Small intestine (tissue), 7 donors: Measurements from ENCODE around the gene EPHA2. TPM values are rescaled to one million over a fixed set of nuclear protein-coding genes. Genes with fewer than 3 reads are reported as not detected.

Experiments
- DNase-seq, 2 donors: peaks; one replicate each; pipeline versions ENCODE4 v3.0.0 to v3.0.0-alpha.2; 2013
- FAIRE-seq: peaks from 2 replicates; lab custom pipeline; 2012; peaks lifted over from hg19 to GRCh38; lab: Jason Lieb, UNC
- H3K27ac ChIP-seq, 3 donors: one replicate each; pipeline ENCODE4 v1.5.1; 2013; ENCODE audit warnings: low read length in 2 of 3, mild to moderate bottlenecking in 2 of 3, control low read depth in 1 of 3, inconsistent platforms in 1 of 3, low read depth in 1 of 3, moderate library complexity in 1 of 3
- H3K27me3 ChIP-seq, 3 donors: one replicate each; pipeline ENCODE4 v1.6.1; 2013; ENCODE audit warnings: low read length in 3 of 3, inconsistent platforms in 1 of 3; ENCODE audit not compliant: control insufficient read depth in 3 of 3, insufficient read depth in 3 of 3
- H3K36me3 ChIP-seq, 3 donors: one replicate each; pipeline ENCODE4 v1.6.1; 2013; ENCODE audit warnings: low read length in 3 of 3, inconsistent platforms in 1 of 3, low read depth in 1 of 3, mild to moderate bottlenecking in 1 of 3, moderate library complexity in 1 of 3; ENCODE audit not compliant: control insufficient read depth in 3 of 3, insufficient read depth in 2 of 3
- H3K4me1 ChIP-seq, 3 donors: one replicate each; pipeline ENCODE4 v1.6.1; 2013; ENCODE audit warnings: low read length in 2 of 3, inconsistent platforms in 1 of 3, low read depth in 1 of 3, mild to moderate bottlenecking in 1 of 3, moderate library complexity in 1 of 3; ENCODE audit not compliant: control insufficient read depth in 3 of 3, insufficient read depth in 2 of 3
- H3K4me3 ChIP-seq, 3 donors: one replicate each; pipeline ENCODE4 v1.5.1; 2013; ENCODE audit warnings: low read length in 3 of 3, control low read depth in 1 of 3, inconsistent platforms in 1 of 3, low read depth in 1 of 3, mild to moderate bottlenecking in 1 of 3, moderate library complexity in 1 of 3
- H3K9me3 ChIP-seq, 2 donors: one replicate each; pipeline ENCODE4 v1.6.1; 2013; ENCODE audit warnings: low read depth in 1 of 2, low read length in 1 of 2; ENCODE audit not compliant: control insufficient read depth in 2 of 2, insufficient read depth in 1 of 2
- WGBS, 3 donors: extraction: QIAGEN DNeasy Blood & Tissue Kit; methylation state at CpG; one replicate each; pipeline ENCODE4 v1.1.7; 2013; 5-methylcytosine and 5-hydroxymethylcytosine counted together
- polyA plus RNA-seq, 4 donors: library from polyadenylated mRNA; stranded (reverse) in 3 of 4; unstranded in 1 of 4; fragments of 200-250 nt in 3 of 4; fragments of 120-200 nt in 1 of 4; gene quantifications; one replicate each; pipeline versions ENCODE4 v1.2.1 to v1.2.3, GENCODE V29; 2013
- donor health status: healthy with polysubstance abuse.
- donor health status: control.
- donor health status: control.
- donor health status: Bipolar disorder and iron deficiency.
- donor health status: healthy.

Gene EPHA2
- polyA plus RNA-seq, 4 donors: 12.7 to 23.8 (median 19.8) TPM

- 54 to 79% (median 73%) methylated on average over 5 of the region's 5 CpGs for WGBS, 3 donors
- peak in 1 of 2 donors; percentile 76 for DNase-seq
- no peak for FAIRE-seq
- Histone ChIP-seq H3K4me1 (peaks cover 7 to 53% (median 8%) of the 10 kb centered on the region in 3 donors), H3K4me3 (no peak overlapping the region), H3K27me3 (no peaks in the 10 kb centered on the region), H3K9me3 (no peaks in the 10 kb centered on the region), H3K27ac (peak overlapping the region in 2 of 3 donors; percentile 44 to 46), H3K36me3 (peaks cover 0 to 9% (median 0%) of the 10 kb centered on the region in 3 donors)
These were observed 5.8 kb upstream of the EPHA2 start for GRCh38 chr1:16161717-16162116.

DNA sequence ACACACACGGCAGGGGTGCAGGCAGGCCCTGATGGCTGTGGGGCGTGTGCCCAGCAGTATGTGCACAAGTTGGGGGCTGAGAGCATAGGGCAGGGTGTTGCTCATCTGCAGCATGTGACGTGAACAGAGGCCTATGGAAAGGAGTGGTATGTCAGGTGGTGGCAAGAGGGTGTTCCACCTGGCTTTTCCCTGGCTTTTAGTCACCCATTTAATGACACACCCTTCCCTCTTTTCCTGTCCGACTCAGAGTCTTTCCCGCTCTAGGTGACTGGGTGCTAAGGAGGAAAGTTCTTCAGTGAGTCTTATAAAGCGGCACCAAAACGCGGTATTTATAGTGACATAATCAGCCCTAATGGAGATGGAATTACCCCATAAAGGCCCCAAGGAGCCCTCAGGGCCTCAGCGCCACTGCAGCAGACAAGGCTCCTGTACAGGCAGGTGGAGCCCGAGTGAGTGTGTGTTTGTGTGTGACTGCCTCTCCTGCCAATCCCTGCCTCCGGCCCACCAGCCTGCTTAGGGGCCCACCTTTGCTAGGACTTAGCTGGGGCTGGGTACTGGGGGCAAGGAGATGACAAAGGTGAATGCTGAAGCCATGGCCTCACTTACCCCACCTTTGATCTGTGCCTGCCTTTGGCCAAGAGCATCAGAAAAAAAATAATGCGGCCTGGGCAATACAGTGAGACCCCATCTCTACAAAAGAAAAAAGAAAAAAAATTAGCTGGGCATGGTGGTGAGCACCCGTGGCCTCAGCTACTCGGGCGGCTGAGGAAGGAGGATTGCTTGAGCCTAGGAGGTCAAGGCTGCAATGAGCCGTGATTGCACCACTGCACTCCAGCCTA, 3.3 kb upstream of the EPHA2 start:
- peak; percentile 86 to 88 for DNase-seq
- H3K4me1 ChIP-seq: peaks cover 7 to 51% (median 8%) of the 10 kb centered on the region in 3 donors
- FAIRE-seq: no peak
- peak overlapping the region in 2 of 3 donors; percentile 83 to 93 for H3K27ac ChIP-seq
- H3K36me3 ChIP-seq: peaks cover 0 to 4% (median 0%) of the 10 kb centered on the region in 3 donors
- H3K9me3 ChIP-seq: no peaks in the 10 kb centered on the region
- H3K27me3 ChIP-seq: no peaks in the 10 kb centered on the region
- no peak overlapping the region for H3K4me3 ChIP-seq
- 45 to 66% (median 60%) methylated on average over 16 of the region's 16 CpGs for WGBS, 3 donors

DNA sequence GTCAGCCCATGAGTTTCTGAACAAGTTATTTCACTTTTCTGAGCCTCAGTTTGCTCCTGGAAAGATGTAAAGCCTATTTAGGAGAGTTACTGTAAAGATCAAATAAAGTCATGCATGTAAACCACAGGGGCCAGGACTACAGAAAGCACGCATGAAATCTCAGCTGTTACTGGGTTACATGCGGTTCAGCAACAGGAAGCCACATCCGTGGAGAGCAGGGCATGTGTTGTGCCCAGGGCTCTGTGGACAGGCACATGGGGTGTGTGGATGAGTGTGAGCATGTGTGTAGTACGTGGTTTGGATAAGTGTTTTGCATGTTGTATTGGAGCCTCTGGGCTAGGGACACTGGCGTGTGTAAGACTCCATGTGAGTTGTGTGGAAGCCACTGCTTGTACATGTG, 2.2 kb upstream of the EPHA2 start:
- Histone ChIP-seq H3K27me3 (no peaks in the 10 kb centered on the region), H3K27ac (no peak overlapping the region), H3K4me3 (no peak overlapping the region), H3K4me1 (peaks cover 7 to 60% (median 12%) of the 10 kb centered on the region in 3 donors), H3K9me3 (no peaks in the 10 kb centered on the region), H3K36me3 (peaks cover 0 to 10% (median 0%) of the 10 kb centered on the region in 3 donors)
- no peak for FAIRE-seq
- DNase-seq: no peak
- 65 to 85% (median 72%) methylated on average over 5 of the region's 5 CpGs for WGBS, 3 donors

GRCh38 chr1:16156848-16157495, 1.1 kb upstream of the EPHA2 start:
- Histone ChIP-seq H3K27ac (peak overlapping the region in 2 of 3 donors; percentile 56 to 74), H3K4me1 (peaks cover 6 to 66% (median 11%) of the 10 kb centered on the region in 3 donors), H3K27me3 (no peaks in the 10 kb centered on the region), H3K36me3 (peaks cover 0 to 18% (median 0%) of the 10 kb centered on the region in 3 donors), H3K9me3 (no peaks in the 10 kb centered on the region), H3K4me3 (peak overlapping the region in 1 of 3 donors; percentile 91)
- DNase-seq (no peak), FAIRE-seq (no peak)
- 70 to 81% (median 77%) methylated on average over 13 of the region's 13 CpGs for WGBS, 3 donors

DNA sequence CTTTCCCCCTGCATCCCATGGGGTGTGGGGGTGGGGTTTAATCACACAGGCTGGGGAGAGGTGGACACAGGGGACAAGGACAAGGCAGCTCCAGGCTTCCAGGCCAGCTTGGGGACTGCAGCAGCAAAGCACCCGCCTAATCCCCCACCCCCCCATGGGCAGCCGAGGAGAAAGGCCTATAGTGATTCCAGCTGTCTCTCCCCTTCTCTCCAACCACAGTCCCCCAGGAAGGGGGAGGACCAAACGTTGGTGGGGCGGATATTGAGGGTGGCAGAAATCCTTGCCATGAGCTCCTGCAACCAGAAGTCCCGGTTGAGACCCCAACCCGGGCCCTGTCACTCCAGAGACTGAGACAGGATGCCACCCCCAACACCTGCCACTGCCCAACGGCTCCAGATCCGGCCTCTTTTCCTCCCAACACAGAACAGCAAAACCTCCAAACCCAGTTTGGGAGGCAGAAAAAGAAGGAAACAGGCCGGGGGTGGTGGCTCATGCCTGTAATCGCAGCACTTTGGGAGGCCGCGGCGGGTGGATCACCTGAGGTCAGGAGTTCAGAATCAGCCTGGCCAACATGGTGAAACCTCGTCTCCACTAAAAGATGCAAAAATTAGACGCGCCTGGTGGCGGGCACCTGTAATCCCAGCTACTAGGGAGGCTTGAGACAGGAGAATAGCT, 1.7 kb downstream of the EPHA2 start:
- no peaks in the 10 kb centered on the region for H3K27me3 ChIP-seq
- peak overlapping the region; percentile 19 to 91 (median 82) for H3K4me3 ChIP-seq
- peak overlapping the region; percentile 90 to 96 (median 94) for H3K27ac ChIP-seq
- no peak for FAIRE-seq
- peaks cover 0 to 42% (median 5%) of the 10 kb centered on the region in 3 donors for H3K36me3 ChIP-seq
- no peaks in the 10 kb centered on the region for H3K9me3 ChIP-seq
- WGBS, 3 donors: 23 to 34% (median 24%) methylated on average over 16 to 17 of the region's 17 CpGs
- peaks cover 0 to 59% (median 6%) of the 10 kb centered on the region in 3 donors for H3K4me1 ChIP-seq
- no peak for DNase-seq

GRCh38 chr1:16153096-16153998, 2.5 kb downstream of the EPHA2 start:
- no peaks in the 10 kb centered on the region for H3K27me3 ChIP-seq
- peak overlapping the region; percentile 21 to 91 (median 82) for H3K4me3 ChIP-seq
- DNase-seq (peak in 1 of 2 donors; percentile 54), FAIRE-seq (no peak)
- H3K4me1 ChIP-seq: peaks cover 0 to 52% (median 6%) of the 10 kb centered on the region in 3 donors
- H3K27ac ChIP-seq: peak overlapping the region; percentile 1 to 96 (median 20)
- H3K9me3 ChIP-seq: no peaks in the 10 kb centered on the region
- WGBS, 3 donors: 56 to 59% (median 57%) methylated on average over 13 of the region's 13 CpGs
- H3K36me3 ChIP-seq: peaks cover 0 to 50% (median 5%) of the 10 kb centered on the region in 3 donors

- H3K27me3 ChIP-seq: no peaks in the 10 kb centered on the region
- H3K9me3 ChIP-seq: no peaks in the 10 kb centered on the region
- FAIRE-seq (no peak), DNase-seq (peak in 1 of 2 donors; percentile 52)
- H3K27ac ChIP-seq: peak overlapping the region in 2 of 3 donors; percentile 20 to 96
- peak overlapping the region in 2 of 3 donors; percentile 8 to 91 for H3K4me3 ChIP-seq
- H3K4me1 ChIP-seq: peaks cover 0 to 53% (median 6%) of the 10 kb centered on the region in 3 donors
- WGBS, 3 donors: 46 to 51% (median 47%) methylated on average over 14 to 16 of the region's 16 CpGs
- peaks cover 0 to 58% (median 5%) of the 10 kb centered on the region in 3 donors for H3K36me3 ChIP-seq
These were observed 3.3 kb downstream of the EPHA2 start for GRCh38 chr1:16152481-16153087.
